Left forelimb (tissue), 1 donor: ENCODE measurements around the gene FAM131C.
"Not testable (repeated sequence)": the region's sequence is repeated elsewhere in the genome, so short reads cannot be mapped to it uniquely, and the experiment has no call there.

ENCODE experiments used
- DNase-seq: peaks from one replicate; pipeline ENCODE4 v3.0.0-alpha.2; 2018; ENCODE audit warnings: low spot score

Gene FAM131C

GRCh38 chr1:16076865-16077238 is 3.4 kb upstream of the FAM131C start:
- DNase-seq, result no peak

GRCh38 chr1:16076031-16076864 is 2.8 kb upstream of the FAM131C start:
- no peak for DNase-seq

DNA sequence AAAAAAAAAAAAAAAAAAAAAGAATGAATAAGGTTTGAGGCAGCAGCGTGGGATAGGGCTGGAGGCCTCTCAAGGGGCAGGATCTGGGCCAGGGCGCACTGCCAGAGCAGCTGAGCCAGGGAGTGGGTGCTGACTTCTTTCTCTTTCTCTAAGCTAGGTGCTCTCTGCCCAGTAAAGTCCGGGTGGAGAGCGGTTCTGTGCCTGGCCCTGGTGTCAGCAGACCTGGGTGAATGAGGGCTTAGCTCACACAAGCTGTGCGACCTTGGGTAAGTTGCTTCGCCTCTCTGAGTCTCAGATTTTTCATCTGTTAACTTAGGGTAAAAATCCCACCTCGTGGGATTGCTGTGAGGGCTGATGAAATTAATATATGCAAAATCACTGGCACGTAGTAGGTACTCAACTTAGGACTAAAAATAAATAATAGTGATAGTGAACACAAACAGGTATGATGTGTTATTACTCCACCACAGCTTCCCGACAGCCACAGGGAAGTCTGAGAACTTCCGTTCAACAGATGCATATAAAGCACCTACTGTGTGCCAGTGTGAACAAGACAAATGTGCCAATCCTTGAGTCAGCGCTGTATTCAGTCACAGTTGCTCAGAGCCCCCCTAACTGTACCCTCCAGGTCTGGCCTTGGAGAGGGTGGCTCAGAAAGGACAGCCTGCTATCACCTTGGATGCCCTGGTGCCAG is 2.0 kb upstream of the FAM131C start:
- no peak for DNase-seq

DNA sequence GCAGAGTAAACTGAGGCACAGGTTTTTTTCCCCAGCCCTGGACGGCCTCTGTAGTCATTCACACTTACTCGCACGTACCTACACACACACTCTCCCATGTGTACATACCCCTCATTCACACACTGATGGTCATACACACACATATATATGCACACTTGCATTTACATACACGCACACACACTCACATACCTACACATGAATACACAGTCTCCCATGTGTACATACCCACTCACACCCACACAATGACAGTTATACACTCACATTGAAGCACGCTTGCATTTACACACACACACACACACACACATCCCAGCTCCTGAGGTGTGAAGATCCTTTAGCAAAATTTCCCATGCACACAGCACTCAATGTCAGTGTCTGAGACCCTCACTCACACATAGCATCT is 766 bp upstream of the FAM131C start:
- no peak for DNase-seq

GRCh38 chr1:16072616-16073484 is 601 bp downstream of the FAM131C start:
- no peak for DNase-seq

DNA sequence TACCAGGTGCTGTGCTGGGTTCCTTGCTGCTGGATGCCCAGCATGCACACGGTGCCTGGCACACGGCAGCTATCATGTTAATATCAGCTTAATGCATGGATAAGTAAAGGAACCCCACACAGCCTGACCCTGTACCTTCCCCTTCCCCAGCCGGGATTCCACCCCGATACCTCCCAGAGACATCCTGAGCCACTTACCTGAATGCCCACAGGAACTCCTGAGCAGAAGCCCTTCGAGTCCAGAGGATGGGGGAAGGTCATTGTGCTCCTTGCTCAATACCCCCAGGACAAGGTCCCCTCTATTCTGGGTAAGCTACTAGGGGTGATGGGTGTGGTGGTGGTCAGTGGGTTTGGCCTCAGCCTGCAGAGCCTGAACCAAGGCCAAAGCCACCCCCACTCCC is 1.4 kb downstream of the FAM131C start:
- no peak for DNase-seq

GRCh38 chr1:16071614-16072013 is 1.8 kb downstream of the FAM131C start:
- DNase-seq, result no peak

GRCh38 chr1:16070640-16071355 is 2.7 kb downstream of the FAM131C start:
- DNase-seq, result no peak

GRCh38 chr1:16068356-16069270 is 4.8 kb downstream of the FAM131C start:
- no peak for DNase-seq

- DNase-seq, result no peak
These were observed 5.5 kb downstream of the FAM131C start for GRCh38 chr1:16067933-16068332.

DNA sequence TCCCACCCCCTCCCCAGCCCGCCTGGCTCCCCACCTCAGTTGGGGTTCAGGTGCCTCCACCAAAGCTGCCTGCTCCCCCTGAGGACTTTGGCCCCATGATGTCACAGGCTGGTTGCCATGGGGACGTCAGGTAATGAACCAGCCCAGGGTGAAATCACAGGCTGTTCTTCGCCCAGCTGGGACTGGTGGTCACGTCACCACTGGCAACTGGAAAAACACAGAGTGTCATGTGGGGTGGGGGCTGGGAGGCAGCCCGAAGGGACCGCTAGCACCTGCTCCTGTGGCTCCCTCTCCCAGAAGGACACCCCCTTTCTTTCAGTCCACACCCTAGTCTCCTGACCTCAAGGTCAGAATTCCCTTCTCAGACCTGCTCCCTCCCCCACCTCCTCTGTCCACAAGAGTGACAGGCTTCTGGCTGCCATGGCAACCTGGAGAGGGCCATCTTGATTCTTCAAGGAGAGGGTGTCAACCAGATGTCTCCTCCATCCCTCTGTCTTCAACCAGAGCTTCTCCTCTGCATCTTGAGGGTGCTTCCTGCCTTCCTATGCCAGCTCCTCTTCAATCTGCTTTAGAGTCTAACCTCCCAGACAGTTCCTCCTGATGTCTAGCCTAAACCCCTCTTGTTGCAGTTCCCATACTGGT is 6.2 kb downstream of the FAM131C start:
- no peak for DNase-seq

- DNase-seq, result no peak
These were observed 7.2 kb downstream of the FAM131C start for GRCh38 chr1:16066245-16066644.

DNA sequence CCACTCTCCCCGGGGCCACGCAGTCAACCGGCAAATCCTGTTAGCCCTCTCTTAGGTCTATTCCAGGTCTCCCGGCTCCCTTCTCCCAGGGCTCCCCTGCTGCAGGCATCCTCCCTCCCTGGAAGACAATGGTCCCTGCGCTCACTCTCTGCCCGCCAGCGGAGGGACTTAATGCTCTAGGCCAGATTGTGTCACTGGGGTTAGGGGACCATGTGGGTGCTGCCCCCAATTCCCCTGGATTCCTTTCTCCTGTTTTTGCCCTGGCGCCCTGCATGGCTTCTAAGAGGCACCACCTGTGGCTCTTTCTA is 8.2 kb downstream of the FAM131C start:
- DNase-seq, result no peak

- DNase-seq, result no peak
These were observed 8.7 kb downstream of the FAM131C start for GRCh38 chr1:16064536-16065268.

GRCh38 chr1:16063921-16064320 is 9.5 kb downstream of the FAM131C start:
- no peak for DNase-seq

DNA sequence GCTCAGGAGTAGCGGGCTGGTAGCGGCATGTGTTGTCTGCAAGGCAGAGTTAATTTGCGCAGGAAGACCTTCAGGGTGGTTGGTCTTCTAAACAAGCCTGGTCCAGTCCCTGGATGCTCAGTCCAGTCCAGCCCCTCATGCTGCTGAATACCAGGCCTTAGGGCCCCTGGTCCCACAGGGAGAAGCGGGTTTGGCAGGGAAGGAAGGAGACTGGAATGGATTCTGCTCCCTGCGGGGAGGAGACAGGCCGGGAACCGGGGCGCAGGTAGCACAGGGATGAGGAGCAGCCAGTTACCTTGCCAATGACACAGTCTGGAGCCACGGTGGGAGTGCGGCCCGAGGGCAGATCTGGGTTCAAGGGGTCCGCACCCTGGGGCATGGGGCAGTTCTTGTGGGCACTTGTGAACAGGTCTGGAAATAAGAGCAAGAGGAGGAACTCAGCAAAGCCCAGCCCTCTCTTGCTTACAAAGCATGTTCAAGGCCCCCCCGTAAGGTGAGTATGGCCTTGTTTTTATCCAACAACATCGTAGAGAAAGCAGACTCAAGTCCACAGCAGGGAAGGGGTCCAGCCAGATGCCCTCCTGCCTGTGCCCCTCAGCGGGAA is 10.1 kb downstream of the FAM131C start:
- no peak for DNase-seq

- not testable (repeated sequence) for DNase-seq
These were observed 10.8 kb downstream of the FAM131C start for GRCh38 chr1:16062687-16063075.

DNA sequence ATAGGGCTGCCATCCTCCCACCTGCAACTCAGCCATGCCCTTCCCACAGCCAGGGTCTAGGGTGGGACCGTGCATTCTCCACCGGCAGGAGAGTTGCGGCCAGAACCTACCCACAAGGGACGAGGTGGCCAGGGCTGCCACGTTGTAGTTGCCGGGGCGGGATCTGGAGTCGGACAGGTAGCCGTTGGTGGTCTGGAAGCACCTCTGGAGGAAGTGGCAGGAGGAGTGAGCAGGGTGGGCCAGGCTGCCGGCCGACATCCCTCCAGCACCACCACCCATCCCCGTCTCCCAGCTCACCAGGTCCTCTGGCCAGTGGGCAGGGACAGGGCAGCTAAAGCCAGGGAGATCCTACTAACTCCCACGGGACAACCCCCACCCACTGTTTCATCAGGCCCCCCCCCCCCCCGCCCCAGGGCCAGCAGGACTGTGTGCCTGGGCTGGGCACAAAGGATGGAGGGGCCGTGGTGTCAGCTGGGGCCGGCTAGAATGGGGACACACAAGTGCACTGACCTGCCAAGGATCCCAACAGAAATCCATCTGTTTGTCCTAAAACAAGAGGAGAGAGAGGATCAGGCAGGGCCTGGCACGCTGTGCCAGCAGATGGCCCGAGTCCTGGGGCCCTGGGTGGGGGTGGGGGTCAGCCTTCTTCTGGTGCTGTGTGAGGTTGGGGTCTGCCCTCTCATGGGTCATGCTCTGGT is 11.3 kb downstream of the FAM131C start:
- DNase-seq, result not testable (repeated sequence)

- no peak for DNase-seq
These were observed 12.2 kb downstream of the FAM131C start for GRCh38 chr1:16061266-16061665.
